ENCODE data around the gene CDK14.

DNA sequence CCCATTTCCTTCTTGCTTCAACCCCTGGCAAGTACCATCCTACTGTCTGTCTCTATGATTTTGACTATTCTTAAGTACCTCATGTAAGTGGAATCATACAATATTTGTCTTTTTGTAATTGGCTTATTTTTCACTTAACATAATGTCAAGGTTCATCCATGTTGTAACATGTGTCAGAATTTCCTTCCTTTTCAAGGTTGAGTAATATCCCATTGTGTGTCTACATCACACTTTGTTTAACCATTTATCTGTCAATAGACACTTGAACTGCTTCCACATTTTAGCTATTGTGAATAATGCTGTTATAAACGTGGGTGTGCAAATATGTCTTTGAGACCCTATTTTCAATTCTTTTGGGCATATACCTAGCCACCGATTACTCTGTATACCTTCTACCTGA lies 14.0 kb upstream of the CDK14 start:
- TF ChIP-seq, protein P1, sequence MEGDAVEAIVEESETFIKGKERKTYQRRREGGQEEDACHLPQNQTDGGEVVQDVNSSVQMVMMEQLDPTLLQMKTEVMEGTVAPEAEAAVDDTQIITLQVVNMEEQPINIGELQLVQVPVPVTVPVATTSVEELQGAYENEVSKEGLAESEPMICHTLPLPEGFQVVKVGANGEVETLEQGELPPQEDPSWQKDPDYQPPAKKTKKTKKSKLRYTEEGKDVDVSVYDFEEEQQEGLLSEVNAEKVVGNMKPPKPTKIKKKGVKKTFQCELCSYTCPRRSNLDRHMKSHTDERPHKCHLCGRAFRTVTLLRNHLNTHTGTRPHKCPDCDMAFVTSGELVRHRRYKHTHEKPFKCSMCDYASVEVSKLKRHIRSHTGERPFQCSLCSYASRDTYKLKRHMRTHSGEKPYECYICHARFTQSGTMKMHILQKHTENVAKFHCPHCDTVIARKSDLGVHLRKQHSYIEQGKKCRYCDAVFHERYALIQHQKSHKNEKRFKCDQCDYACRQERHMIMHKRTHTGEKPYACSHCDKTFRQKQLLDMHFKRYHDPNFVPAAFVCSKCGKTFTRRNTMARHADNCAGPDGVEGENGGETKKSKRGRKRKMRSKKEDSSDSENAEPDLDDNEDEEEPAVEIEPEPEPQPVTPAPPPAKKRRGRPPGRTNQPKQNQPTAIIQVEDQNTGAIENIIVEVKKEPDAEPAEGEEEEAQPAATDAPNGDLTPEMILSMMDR (IDR thresholded peaks at IDR 0.05) = no peak
- TF ChIP-seq EZH2phosphoT487 (IDR thresholded peaks at IDR 0.05) (no peak), EZH2 (IDR thresholded peaks at IDR 0.05) (no peak)
